Testis (tissue), 2 donors: Measurements from ENCODE around the gene ANKRD55.

ENCODE experiments used
- POLR2A ChIP-seq: fragments of 450-650 bp; IDR thresholded peaks from one replicate; pipeline ENCODE4 v1.6.1; 2017; ENCODE audit warnings: antibody characterized with exemption, mild to moderate bottlenecking, moderate library complexity
- TF ChIP-seq, protein P1 (sequence below), 3 experiments: fragments of 450-650 bp in 2 of 3; fragments of 200-600 bp in 1 of 3; sonication (generic) in 1 of 3; IDR thresholded peaks; one replicate each; pipeline ENCODE4 v1.5.1; 2016 to 2019; ENCODE audit warnings: antibody characterized with exemption in 3 of 3, mild to moderate bottlenecking in 2 of 3, moderate library complexity in 1 of 3

GRCh38 chr5:56190497-56190896, 42.6 kb downstream of the ANKRD55 start:
- TF ChIP-seq, protein P1, sequence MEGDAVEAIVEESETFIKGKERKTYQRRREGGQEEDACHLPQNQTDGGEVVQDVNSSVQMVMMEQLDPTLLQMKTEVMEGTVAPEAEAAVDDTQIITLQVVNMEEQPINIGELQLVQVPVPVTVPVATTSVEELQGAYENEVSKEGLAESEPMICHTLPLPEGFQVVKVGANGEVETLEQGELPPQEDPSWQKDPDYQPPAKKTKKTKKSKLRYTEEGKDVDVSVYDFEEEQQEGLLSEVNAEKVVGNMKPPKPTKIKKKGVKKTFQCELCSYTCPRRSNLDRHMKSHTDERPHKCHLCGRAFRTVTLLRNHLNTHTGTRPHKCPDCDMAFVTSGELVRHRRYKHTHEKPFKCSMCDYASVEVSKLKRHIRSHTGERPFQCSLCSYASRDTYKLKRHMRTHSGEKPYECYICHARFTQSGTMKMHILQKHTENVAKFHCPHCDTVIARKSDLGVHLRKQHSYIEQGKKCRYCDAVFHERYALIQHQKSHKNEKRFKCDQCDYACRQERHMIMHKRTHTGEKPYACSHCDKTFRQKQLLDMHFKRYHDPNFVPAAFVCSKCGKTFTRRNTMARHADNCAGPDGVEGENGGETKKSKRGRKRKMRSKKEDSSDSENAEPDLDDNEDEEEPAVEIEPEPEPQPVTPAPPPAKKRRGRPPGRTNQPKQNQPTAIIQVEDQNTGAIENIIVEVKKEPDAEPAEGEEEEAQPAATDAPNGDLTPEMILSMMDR (IDR thresholded peaks at IDR 0.05): no peak
- no peak for TF ChIP-seq POLR2A
